ENCODE results near the gene ASB2.

DNA sequence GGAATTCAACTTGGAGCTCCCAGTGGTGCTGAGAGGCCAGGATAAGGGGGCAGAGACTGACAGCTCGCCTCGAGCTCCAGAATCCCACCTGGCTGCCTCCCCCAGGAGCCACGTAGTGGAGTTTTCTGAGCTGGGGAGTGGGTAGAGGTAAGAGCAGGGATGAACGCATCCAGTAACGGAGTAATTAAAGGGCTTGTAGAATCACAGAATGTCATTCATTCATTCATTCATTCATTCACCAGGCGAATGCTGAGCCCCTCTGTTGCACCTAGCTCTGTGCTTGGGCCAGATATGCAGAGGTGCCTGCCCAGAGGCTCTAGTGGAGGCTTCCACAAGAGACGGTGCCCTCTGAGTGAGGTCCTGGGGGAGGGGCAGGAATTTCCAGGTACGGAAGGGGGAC is 41.2 kb downstream of the ASB2 start:
- TF ChIP-seq, protein P1, sequence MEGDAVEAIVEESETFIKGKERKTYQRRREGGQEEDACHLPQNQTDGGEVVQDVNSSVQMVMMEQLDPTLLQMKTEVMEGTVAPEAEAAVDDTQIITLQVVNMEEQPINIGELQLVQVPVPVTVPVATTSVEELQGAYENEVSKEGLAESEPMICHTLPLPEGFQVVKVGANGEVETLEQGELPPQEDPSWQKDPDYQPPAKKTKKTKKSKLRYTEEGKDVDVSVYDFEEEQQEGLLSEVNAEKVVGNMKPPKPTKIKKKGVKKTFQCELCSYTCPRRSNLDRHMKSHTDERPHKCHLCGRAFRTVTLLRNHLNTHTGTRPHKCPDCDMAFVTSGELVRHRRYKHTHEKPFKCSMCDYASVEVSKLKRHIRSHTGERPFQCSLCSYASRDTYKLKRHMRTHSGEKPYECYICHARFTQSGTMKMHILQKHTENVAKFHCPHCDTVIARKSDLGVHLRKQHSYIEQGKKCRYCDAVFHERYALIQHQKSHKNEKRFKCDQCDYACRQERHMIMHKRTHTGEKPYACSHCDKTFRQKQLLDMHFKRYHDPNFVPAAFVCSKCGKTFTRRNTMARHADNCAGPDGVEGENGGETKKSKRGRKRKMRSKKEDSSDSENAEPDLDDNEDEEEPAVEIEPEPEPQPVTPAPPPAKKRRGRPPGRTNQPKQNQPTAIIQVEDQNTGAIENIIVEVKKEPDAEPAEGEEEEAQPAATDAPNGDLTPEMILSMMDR (IDR thresholded peaks at IDR 0.05; ENCODE audit: low read depth, low read length, poor library complexity, severe bottlenecking): no peak
- no peak for TF ChIP-seq EZH2phosphoT487 (IDR thresholded peaks at IDR 0.05; ENCODE audit: borderline replicate concordance, low read length)

All from DOHH2 (cell line).